GM18502 (cell line): ENCODE measurements around the gene ZNF135.

Experiments used
- ATAC-seq: cut with Tn5 transposase; IDR thresholded peaks from one replicate; pipeline ENCODE4 v1.9.1; 2021; ENCODE audit warnings: mild to moderate bottlenecking; ENCODE audit not compliant: unreplicated experiment, poor library complexity

Gene ZNF135

GRCh38 chr19:58088521-58089052 is 29.5 kb downstream of the ZNF135 start:
- ATAC-seq: no peak

- ATAC-seq: no peak
These were observed 30.8 kb downstream of the ZNF135 start for GRCh38 chr19:58089846-58090245.

- ATAC-seq: no peak
These were observed 32.3 kb downstream of the ZNF135 start for GRCh38 chr19:58091251-58091995.

GRCh38 chr19:58093071-58093470 is 34.0 kb downstream of the ZNF135 start:
- ATAC-seq: no peak

- no peak for ATAC-seq
These were observed 36.2 kb downstream of the ZNF135 start for GRCh38 chr19:58095328-58095727.

- ATAC-seq: no peak
These were observed 37.8 kb downstream of the ZNF135 start for GRCh38 chr19:58096884-58097283.

- no peak for ATAC-seq
These were observed 38.3 kb downstream of the ZNF135 start for GRCh38 chr19:58097349-58097748.

GRCh38 chr19:58097781-58098681 is 38.9 kb downstream of the ZNF135 start, which contains the start of gene ZSCAN18:
Gene ZSCAN18, minus strand, starts transcription at chr19:58098231. Its CDS starts 7,964 bp downstream, at chr19:58090267.
- ATAC-seq: peak; percentile 76

- ATAC-seq: no peak
These were observed 39.6 kb downstream of the ZNF135 start for GRCh38 chr19:58098682-58098998.

- no peak for ATAC-seq
These were observed 48.9 kb downstream of the ZNF135 start for GRCh38 chr19:58107778-58108545.

- ATAC-seq: no peak
These were observed 49.4 kb downstream of the ZNF135 start for GRCh38 chr19:58108546-58108817.

- ATAC-seq: no peak
These were observed 58.9 kb downstream of the ZNF135 start for GRCh38 chr19:58117841-58118575.

- no peak for ATAC-seq
These were observed 60.1 kb downstream of the ZNF135 start for GRCh38 chr19:58118979-58119733.
